Choroid plexus epithelial cell (primary cell): Measurements from ENCODE around the gene TCEAL9.

ENCODE experiments used
- DNase-seq: peaks from one replicate; pipeline ENCODE4 v3.0.0-alpha.2; 2010; ENCODE audit warnings: low read depth
- H3K4me3 ChIP-seq: 2 replicates; pipeline ENCODE4 v1.5.1; 2011; ENCODE audit warnings: low read depth, mild to moderate bottlenecking, control low read depth, low read length, moderate library complexity
- CTCF ChIP-seq: conservative IDR thresholded peaks from 2 replicates; pipeline ENCODE4 v1.5.1; 2011; ENCODE audit warnings: low read depth, mild to moderate bottlenecking, control low read depth, inconsistent platforms, low read length, moderate library complexity

Gene TCEAL9

GRCh38 chrX:103356130-103356798, at the start of gene TCEAL9:
Gene TCEAL9 (plus strand): TSS chrX:103356506. CDS start chrX:103357685, 1,179 bp downstream.
- peak within 1 kb of the TSS; percentile 82 for H3K4me3 ChIP-seq
- TF ChIP-seq CTCF, result no peak
- peak; percentile 86 for DNase-seq

- peak overlapping the region; percentile 55 for H3K4me3 ChIP-seq
- no peak for DNase-seq
- no peak for TF ChIP-seq CTCF
These were observed 46.3 kb upstream of the TCEAL9 start for GRCh38 chrX:103309860-103310554.

GRCh38 chrX:103310555-103311398, 45.5 kb upstream of the TCEAL9 start, which contains the start of gene BEX2:
Gene BEX2 (minus strand): TSS chrX:103310990. CDS start chrX:103309976, 1,014 bp downstream.
- peak within 1 kb of the TSS; percentile 55 for H3K4me3 ChIP-seq
- no peak for TF ChIP-seq CTCF
- peak; percentile 35 for DNase-seq

GRCh38 chrX:103311399-103311780, 44.9 kb upstream of the TCEAL9 start:
- DNase-seq, result no peak
- no peak overlapping the region for H3K4me3 ChIP-seq
- no peak for TF ChIP-seq CTCF

- DNase-seq, result peak; percentile 48
- peak within 1 kb of the TSS; percentile 57 for H3K4me3 ChIP-seq
- no peak for TF ChIP-seq CTCF
These were observed 26.3 kb upstream of the TCEAL9 start, which contains the start of gene TCEAL7 for GRCh38 chrX:103329991-103330390. Gene TCEAL7 (plus strand): TSS chrX:103330239. CDS start chrX:103331404, 1,165 bp downstream.

- no peak for TF ChIP-seq CTCF
- peak overlapping the region; percentile 57 for H3K4me3 ChIP-seq
- peak; percentile 17 for DNase-seq
These were observed 25.5 kb upstream of the TCEAL9 start for GRCh38 chrX:103330681-103331288.
